Urinary bladder (tissue), 4 donors: ENCODE results near the gene NUBP2. TPM values are rescaled to one million over a fixed set of nuclear protein-coding genes. Genes with fewer than 3 reads are reported as not detected.
A peak's percentile ranks its signal among the peaks of the same experiment; 100 is the strongest.

Source experiments
- DNase-seq: peaks from one replicate; pipeline ENCODE4 v3.0.0-alpha.2; 2015; ENCODE audit errors: extremely low spot score
- H3K27ac ChIP-seq: one replicate; pipeline ENCODE4 v1.5.1; 2013; ENCODE audit warnings: low read depth, mild to moderate bottlenecking, moderate library complexity
- H3K36me3 ChIP-seq: one replicate; pipeline ENCODE4 v1.6.1; 2013; ENCODE audit warnings: mild to moderate bottlenecking, moderate library complexity; ENCODE audit not compliant: insufficient read depth
- H3K4me1 ChIP-seq: one replicate; pipeline ENCODE4 v1.6.1; 2013; ENCODE audit warnings: mild to moderate bottlenecking, moderate library complexity; ENCODE audit not compliant: insufficient read depth
- H3K4me3 ChIP-seq: one replicate; pipeline ENCODE4 v1.5.1; 2013; ENCODE audit warnings: low read depth, low read length
- WGBS: extraction: QIAGEN DNeasy Blood & Tissue Kit; methylation state at CpG from one replicate; pipeline ENCODE4 v1.1.7; 2013; 5-methylcytosine and 5-hydroxymethylcytosine counted together
- polyA plus RNA-seq: library from polyadenylated mRNA; stranded (reverse); fragments of 200-250 nt; gene quantifications from one replicate; pipeline ENCODE4 v1.2.3, GENCODE V29; 2013
- total RNA-seq: library from RNA; depleted of rRNA; stranded (reverse); fragments of >200 nt; gene quantifications from one replicate; pipeline ENCODE4 v1.2.3, GENCODE V29; 2014
- donor health status: healthy with polysubstance abuse.
- donor health status: healthy.

Gene NUBP2
- total and polyA plus RNA-seq, 2 donors: 29.5 to 82.0 TPM

DNA sequence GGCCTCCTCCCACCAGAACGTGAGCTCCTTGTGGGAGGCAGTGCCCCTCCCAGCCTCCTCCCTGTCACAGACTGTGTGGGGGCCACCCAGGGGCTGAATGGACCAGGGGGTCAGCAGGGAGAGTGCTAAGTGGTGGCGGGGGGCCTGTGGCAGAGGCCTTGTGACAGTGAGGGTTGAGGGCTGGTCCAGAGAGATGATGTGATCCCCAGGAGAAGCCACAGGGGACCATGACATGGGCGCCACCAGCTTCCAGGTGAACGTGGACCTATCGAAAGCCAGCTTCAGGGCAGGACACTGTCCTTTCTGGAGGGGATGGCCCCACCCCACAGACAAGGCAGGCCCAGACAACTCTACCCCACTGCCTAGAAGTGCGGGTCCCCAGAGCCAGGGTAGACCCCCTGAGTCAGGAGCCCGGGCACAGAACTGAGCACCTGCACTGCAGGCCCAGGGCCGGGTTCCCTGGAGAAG is 3.5 kb upstream of the NUBP2 start:
- Histone ChIP-seq H3K36me3 (peaks cover 5% of the 10 kb centered on the region), H3K4me1 (no peaks in the 10 kb centered on the region), H3K27ac (no peak overlapping the region), H3K4me3 (no peak overlapping the region)
- no peak for DNase-seq
- WGBS: 79% methylated on average over 8 of the region's 8 CpGs

- H3K4me3 ChIP-seq: no peak overlapping the region
- peaks cover 5% of the 10 kb centered on the region for H3K36me3 ChIP-seq
- 85% methylated on average over 27 of the region's 27 CpGs for WGBS
- H3K4me1 ChIP-seq: no peaks in the 10 kb centered on the region
- no peak overlapping the region for H3K27ac ChIP-seq
- no peak for DNase-seq
Measured at GRCh38 chr16:1779741-1780676, 2.8 kb upstream of the NUBP2 start.

DNA sequence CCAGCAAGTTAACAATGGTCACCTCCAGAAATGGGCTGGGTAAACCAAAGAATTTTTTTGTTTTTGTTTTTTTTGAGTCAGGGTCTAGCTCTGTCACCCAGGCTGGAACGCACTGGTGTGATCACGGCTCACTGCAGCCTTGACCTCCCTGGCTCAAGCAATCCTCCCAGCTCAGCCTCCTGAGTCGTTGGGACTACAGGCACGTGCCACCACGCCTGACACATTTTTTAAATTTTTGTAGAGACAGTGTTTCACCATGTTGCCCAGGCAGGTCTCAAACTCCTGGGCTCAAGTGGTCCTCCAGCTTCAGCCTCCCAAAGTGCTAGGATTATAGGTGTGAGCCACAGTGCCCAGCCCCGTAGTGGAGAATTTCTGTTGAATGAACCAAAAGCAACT is 2.1 kb upstream of the NUBP2 start:
- Histone ChIP-seq H3K4me3 (no peak overlapping the region), H3K4me1 (no peaks in the 10 kb centered on the region), H3K27ac (no peak overlapping the region), H3K36me3 (peaks cover 5% of the 10 kb centered on the region)
- 81% methylated on average over 6 of the region's 6 CpGs for WGBS
- no peak for DNase-seq

DNA sequence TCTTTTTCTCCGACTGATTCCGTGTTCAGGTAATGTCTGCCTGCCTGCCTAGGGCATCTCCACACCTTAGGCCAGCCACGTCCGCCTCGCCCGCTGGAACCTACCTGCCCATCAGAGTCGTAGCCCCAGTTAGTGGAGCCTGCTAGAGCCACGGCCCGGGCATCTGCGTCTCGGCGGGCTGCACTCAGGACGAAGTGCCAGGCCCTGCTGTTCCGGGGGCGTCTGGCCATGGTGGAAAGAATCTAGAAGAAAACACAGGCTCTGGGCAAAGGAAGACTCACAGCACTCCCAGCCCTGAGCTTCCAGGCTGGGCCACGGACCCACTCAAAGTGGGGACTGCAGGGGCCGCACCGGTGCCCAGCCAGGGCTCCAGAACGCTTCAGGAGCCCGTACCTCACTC is 1.5 kb upstream of the NUBP2 start:
- DNase-seq: no peak
- Histone ChIP-seq H3K4me3 (peak overlapping the region; percentile 91), H3K4me1 (no peaks in the 10 kb centered on the region), H3K27ac (no peak overlapping the region), H3K36me3 (peaks cover 5% of the 10 kb centered on the region)
- 67% methylated on average over 20 of the region's 20 CpGs for WGBS

GRCh38 chr16:1781758-1782407 is 877 bp upstream of the NUBP2 start:
- H3K27ac ChIP-seq: peak overlapping the region; percentile 64
- no peaks in the 10 kb centered on the region for H3K4me1 ChIP-seq
- DNase-seq: no peak
- under 1% methylated on average over 70 of the region's 70 CpGs for WGBS
- H3K36me3 ChIP-seq: peaks cover 5% of the 10 kb centered on the region
- peak overlapping the region; percentile 91 for H3K4me3 ChIP-seq

DNA sequence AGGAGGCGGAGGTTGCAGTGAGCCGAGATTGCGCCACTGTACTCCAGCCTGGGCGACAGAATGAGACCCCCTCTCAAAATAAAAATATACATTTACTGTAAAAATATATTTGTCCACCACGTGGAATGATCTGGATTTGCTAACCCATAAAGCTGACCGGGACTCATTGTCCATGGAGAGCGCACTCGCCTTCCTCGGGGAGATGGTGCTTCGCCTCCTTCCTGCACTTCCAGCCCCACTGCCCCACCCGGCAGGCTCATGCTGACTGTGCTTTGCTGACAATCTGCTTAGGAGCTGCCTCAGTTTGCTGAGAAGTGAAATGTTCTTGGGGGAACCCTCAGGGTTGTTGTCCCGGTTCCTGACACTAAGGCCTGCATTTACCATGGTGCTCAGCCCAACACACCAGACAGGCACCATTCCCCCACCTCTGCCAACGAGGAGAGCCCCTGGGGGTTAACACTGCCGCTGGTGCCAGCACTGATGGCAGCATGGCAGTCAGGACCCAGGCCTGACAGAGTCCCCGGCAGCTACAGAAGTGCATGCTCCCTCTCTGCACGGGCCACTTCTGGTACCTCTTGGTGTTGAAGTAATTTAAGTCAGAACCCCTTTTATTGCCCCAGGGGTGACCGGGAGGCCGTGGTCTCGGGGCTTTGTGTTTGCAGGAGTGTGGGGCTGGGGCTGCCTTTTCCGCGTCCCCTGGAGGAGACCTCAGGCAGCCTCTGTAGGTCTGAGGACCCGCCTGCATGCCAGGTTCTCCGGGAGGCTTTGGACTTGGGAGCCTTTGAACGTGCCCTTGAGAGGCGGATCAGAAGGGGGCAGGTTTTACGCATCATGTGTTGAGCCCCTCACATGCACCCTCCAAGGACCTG is 2.5 kb downstream of the NUBP2 start:
- Histone ChIP-seq H3K27ac (no peak overlapping the region), H3K4me3 (no peak overlapping the region), H3K36me3 (no peaks in the 10 kb centered on the region), H3K4me1 (no peaks in the 10 kb centered on the region)
- 88% methylated on average over 26 of the region's 26 CpGs for whole genome bisulfite sequencing
- no peak for DNase-seq

DNA sequence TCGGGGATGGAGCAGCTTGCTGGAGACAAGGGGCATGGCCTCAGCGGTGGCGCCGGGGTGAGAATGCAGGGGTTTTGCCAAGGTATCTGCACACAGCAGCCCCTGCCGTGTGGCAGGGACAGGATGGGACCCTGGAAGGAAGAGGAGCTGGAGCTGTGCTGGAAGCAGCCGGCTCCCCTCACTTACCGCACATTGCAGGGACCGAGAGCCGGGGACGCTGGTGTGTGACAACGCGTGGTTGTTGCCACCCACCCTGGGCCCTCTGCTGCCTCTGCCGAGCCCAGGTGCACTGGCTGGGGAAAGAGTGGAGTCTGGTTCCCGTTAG is 3.0 kb downstream of the NUBP2 start:
- no peak for DNase-seq
- Histone ChIP-seq H3K36me3 (peaks cover 2% of the 10 kb centered on the region), H3K27ac (no peak overlapping the region), H3K4me3 (no peak overlapping the region), H3K4me1 (no peaks in the 10 kb centered on the region)
- 85% methylated on average over 14 of the region's 14 CpGs for WGBS

- no peak overlapping the region for H3K4me3 ChIP-seq
- DNase-seq: no peak
- H3K27ac ChIP-seq: no peak overlapping the region
- WGBS: 87% methylated on average over 51 of the region's 51 CpGs
- peaks cover 2% of the 10 kb centered on the region for H3K36me3 ChIP-seq
- no peaks in the 10 kb centered on the region for H3K4me1 ChIP-seq
Measured at GRCh38 chr16:1786242-1787055, 3.7 kb downstream of the NUBP2 start.

GRCh38 chr16:1787056-1787321 is 4.2 kb downstream of the NUBP2 start:
- H3K4me1 ChIP-seq: no peaks in the 10 kb centered on the region
- no peak overlapping the region for H3K27ac ChIP-seq
- H3K4me3 ChIP-seq: no peak overlapping the region
- no peak for DNase-seq
- 89% methylated on average over 6 of the region's 6 CpGs for WGBS
- peaks cover 2% of the 10 kb centered on the region for H3K36me3 ChIP-seq

- Histone ChIP-seq H3K36me3 (peaks cover 2% of the 10 kb centered on the region), H3K27ac (no peak overlapping the region), H3K4me3 (no peak overlapping the region), H3K4me1 (no peaks in the 10 kb centered on the region)
- 90% methylated on average over 44 of the region's 44 CpGs for WGBS
- no peak for DNase-seq
Measured at GRCh38 chr16:1787322-1788094, 4.7 kb downstream of the NUBP2 start.

DNA sequence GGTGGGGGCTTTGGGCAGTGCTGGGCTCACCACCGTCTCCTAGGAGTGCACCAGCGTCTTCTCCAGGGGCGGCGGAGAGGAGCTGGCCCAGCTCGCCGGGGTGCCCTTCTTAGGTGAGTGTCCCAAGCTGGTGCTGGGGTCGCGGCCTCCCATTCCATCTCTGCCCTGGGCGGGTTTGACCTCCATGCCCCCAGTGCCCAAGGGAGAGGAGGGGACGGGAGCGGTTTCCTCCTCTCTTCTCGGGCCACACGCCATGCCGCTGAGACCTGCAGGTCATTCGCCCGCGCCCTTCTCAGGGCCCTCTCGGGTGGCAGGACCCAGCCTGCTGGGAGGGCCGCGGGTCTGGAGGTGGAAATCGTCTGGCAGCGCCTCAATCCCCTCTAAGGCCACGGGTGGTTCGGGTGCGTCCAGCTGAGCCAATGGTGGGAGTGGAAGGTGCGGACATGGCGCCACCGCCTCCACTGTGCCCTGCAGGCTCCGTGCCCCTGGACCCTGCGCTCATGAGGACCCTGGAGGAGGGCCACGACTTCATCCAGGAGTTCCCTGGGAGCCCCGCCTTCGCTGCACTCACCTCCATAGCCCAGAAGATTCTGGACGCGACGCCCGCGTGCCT is 5.4 kb downstream of the NUBP2 start:
- H3K36me3 ChIP-seq: peaks cover 2% of the 10 kb centered on the region
- DNase-seq: no peak
- no peak overlapping the region for H3K27ac ChIP-seq
- no peak overlapping the region for H3K4me3 ChIP-seq
- no peaks in the 10 kb centered on the region for H3K4me1 ChIP-seq
- WGBS: 92% methylated on average over 38 of the region's 38 CpGs

DNA sequence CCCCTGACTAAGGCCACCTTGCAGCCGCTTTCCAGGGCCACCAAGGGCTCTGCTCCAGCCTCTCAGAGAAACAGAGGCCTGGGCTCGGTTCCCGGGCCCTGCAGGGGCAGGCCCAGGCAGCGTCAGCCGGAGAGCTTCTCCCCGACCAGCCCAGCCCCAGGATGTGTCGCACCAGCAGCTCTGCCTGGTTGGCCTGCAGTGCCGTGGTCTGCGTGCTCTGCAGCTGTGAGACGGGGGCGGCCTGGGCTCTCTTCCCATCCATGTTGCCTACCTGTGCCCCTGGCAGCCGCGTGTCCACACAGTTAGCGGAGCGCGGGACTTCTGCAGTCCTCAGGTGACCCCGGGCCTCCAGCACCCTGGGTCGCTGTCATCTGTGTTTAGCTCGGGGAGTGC is 5.9 kb downstream of the NUBP2 start:
- Histone ChIP-seq H3K4me3 (no peak overlapping the region), H3K36me3 (peaks cover 2% of the 10 kb centered on the region), H3K27ac (no peak overlapping the region), H3K4me1 (no peaks in the 10 kb centered on the region)
- WGBS: 63% methylated on average over 19 of the region's 19 CpGs
- no peak for DNase-seq
